ENCODE results near the gene NTN5. TPM values are rescaled to one million over a fixed set of nuclear protein-coding genes. Genes with fewer than 3 reads are reported as not detected.

Gene NTN5
- total RNA-seq, 3 donors from 2014 or later (not counting 1 experiment from before 2014, with no cell fraction given), result 1.3 to 3.4 (median 2.1) TPM

GRCh38 chr19:48676487-48676886 is 3.7 kb upstream of the NTN5 start:
- Histone ChIP-seq H3K27ac (ENCODE audit: low read length) (no peak overlapping the region), H3K4me3 (ENCODE audit: low read length) (no peak overlapping the region), H3K9me3 (ENCODE audit: control insufficient read depth, insufficient read depth, low read length) (no peaks in the 10 kb centered on the region), H3K27me3 (ENCODE audit: control insufficient read depth, insufficient read depth, low read length) (no peaks in the 10 kb centered on the region), H3K36me3 (ENCODE audit: control insufficient read depth, insufficient read depth, low read length) (no peaks in the 10 kb centered on the region), H3K4me1 (ENCODE audit: control insufficient read depth, insufficient read depth, low read length) (peaks cover 14% of the 10 kb centered on the region)
- Mint-ChIP-seq H3K4me3 (no peak overlapping the region), H3K27me3 (ENCODE audit: low read depth in 2 of 2) (peaks cover 0 to 3% of the 10 kb centered on the region in 2 donors), H3K4me1 (peaks cover 7 to 8% of the 10 kb centered on the region in 2 donors), H3K27ac (no peak overlapping the region), H3K9me3 (no peaks in the 10 kb centered on the region), H3K36me3 (no peaks in the 10 kb centered on the region)
- intact Hi-C loops (cut with micrococcal nuclease), result loop anchor here (5.0 kb wide), 1 partner anchor 39 kb away; the partner anchor contains the start of gene DBP
- WGBS (ENCODE audit: insufficient coverage), result 89% methylated on average over 17 of the region's 17 CpGs
- TF ChIP-seq, protein P1, sequence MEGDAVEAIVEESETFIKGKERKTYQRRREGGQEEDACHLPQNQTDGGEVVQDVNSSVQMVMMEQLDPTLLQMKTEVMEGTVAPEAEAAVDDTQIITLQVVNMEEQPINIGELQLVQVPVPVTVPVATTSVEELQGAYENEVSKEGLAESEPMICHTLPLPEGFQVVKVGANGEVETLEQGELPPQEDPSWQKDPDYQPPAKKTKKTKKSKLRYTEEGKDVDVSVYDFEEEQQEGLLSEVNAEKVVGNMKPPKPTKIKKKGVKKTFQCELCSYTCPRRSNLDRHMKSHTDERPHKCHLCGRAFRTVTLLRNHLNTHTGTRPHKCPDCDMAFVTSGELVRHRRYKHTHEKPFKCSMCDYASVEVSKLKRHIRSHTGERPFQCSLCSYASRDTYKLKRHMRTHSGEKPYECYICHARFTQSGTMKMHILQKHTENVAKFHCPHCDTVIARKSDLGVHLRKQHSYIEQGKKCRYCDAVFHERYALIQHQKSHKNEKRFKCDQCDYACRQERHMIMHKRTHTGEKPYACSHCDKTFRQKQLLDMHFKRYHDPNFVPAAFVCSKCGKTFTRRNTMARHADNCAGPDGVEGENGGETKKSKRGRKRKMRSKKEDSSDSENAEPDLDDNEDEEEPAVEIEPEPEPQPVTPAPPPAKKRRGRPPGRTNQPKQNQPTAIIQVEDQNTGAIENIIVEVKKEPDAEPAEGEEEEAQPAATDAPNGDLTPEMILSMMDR (IDR thresholded peaks at IDR 0.05), result no peak
- DNase-seq (no peak), ATAC-seq (no peak)

DNA sequence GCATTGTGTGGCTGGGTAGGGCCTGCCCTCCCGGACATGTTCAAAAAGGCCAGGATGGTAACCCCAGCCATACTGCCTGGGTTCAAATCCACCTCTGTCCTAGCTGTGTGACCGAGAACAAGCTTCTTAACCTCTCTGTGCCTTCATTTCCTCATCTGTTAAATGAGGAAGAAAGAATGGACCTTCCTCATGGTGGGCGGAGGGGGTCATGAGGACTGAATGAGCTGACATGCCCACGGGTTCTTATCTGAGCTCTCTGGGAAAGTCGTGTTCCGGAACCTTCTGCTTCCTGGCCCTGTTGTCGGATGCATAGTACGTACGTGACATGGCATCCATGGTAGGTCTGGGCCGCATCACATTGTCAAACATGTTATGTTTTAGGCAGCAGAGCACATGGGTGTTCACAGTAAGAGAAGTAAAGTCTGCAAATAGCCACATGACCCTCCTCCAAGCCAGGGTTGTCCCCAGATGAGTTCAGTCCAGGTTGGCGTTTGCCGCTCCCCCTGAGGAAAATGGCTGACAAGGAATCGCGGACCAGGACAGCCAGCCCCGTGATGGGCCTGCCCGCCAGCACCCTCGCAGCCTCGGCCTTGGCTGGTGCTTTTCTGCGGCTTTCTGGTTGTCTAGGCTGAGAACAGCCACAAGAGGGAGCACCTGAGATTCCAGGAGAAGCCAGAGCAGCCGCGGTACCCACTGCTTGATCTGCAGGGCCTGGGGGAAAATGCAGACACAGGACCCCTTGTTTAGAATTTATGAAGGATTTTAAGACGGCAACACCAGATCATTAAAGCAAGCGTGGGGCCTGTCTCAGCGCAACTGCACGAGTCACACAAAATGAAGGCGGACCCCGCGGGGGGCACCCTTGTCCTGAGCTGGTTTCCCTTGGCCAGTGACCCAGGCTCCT is 2.4 kb upstream of the NTN5 start:
- Histone ChIP-seq H3K4me3 (ENCODE audit: low read length) (no peak overlapping the region), H3K27ac (ENCODE audit: low read length) (no peak overlapping the region), H3K4me1 (ENCODE audit: control insufficient read depth, insufficient read depth, low read length) (peaks cover 8% of the 10 kb centered on the region), H3K36me3 (ENCODE audit: control insufficient read depth, insufficient read depth, low read length) (no peaks in the 10 kb centered on the region), H3K9me3 (ENCODE audit: control insufficient read depth, insufficient read depth, low read length) (no peaks in the 10 kb centered on the region), H3K27me3 (ENCODE audit: control insufficient read depth, insufficient read depth, low read length) (no peaks in the 10 kb centered on the region)
- DNase-seq, result peak; percentile 59 to 91
- Mint-ChIP-seq H3K27me3 (ENCODE audit: low read depth in 2 of 2) (peaks cover 0 to 3% of the 10 kb centered on the region in 2 donors), H3K4me3 (no peak overlapping the region), H3K9me3 (no peaks in the 10 kb centered on the region), H3K4me1 (peaks cover 7 to 8% of the 10 kb centered on the region in 2 donors), H3K27ac (peak overlapping the region in 1 of 2 donors; percentile 52), H3K36me3 (no peaks in the 10 kb centered on the region)
- intact Hi-C loops (cut with micrococcal nuclease), result loop anchor here (1.0 to 5.0 kb wide), 2 partner anchors 29 to 38 kb away; partner anchors contain the start of genes CA11 and DBP
- 43% methylated on average over 28 of the region's 28 CpGs for WGBS (ENCODE audit: insufficient coverage)
- TF ChIP-seq, protein P1 (IDR thresholded peaks at IDR 0.05), result peak; percentile 74
- peak; percentile 74 to 98 (median 98) for ATAC-seq

- intact Hi-C loops (cut with micrococcal nuclease), result no loop called here
- ATAC-seq (no peak), DNase-seq (no peak)
- no peaks in the 10 kb centered on the region for H3K9me3 ChIP-seq (ENCODE audit: control insufficient read depth, insufficient read depth, low read length)
- H3K27me3 Mint-ChIP-seq (ENCODE audit: low read depth in 2 of 2), result peaks cover 0 to 3% of the 10 kb centered on the region in 2 donors
- H3K4me3 Mint-ChIP-seq, result no peak overlapping the region
- peaks cover 5% of the 10 kb centered on the region in 2 donors for H3K9me3 Mint-ChIP-seq
- no peak overlapping the region for H3K27ac Mint-ChIP-seq
- H3K4me1 ChIP-seq (ENCODE audit: control insufficient read depth, insufficient read depth, low read length), result peaks cover 8% of the 10 kb centered on the region
- no peaks in the 10 kb centered on the region for H3K36me3 Mint-ChIP-seq
- no peak overlapping the region for H3K27ac ChIP-seq (ENCODE audit: low read length)
- no peaks in the 10 kb centered on the region for H3K27me3 ChIP-seq (ENCODE audit: control insufficient read depth, insufficient read depth, low read length)
- H3K36me3 ChIP-seq (ENCODE audit: control insufficient read depth, insufficient read depth, low read length), result no peaks in the 10 kb centered on the region
- WGBS (ENCODE audit: insufficient coverage), result 93% methylated on average over 18 of the region's 19 CpGs
- no peak overlapping the region for H3K4me3 ChIP-seq (ENCODE audit: low read length)
- peaks cover 7 to 15% of the 10 kb centered on the region in 2 donors for H3K4me1 Mint-ChIP-seq
- TF ChIP-seq, protein P1 (IDR thresholded peaks at IDR 0.05), result no peak
Measured at GRCh38 chr19:48674216-48674809, 1.5 kb upstream of the NTN5 start.
